ENCODE results near the gene ANKLE2. TPM values are rescaled to one million over a fixed set of nuclear protein-coding genes. Genes with fewer than 3 reads are reported as not detected.

Gene ANKLE2
- total RNA-seq, 1 experiment from 2014 or later: 80.3 TPM

DNA sequence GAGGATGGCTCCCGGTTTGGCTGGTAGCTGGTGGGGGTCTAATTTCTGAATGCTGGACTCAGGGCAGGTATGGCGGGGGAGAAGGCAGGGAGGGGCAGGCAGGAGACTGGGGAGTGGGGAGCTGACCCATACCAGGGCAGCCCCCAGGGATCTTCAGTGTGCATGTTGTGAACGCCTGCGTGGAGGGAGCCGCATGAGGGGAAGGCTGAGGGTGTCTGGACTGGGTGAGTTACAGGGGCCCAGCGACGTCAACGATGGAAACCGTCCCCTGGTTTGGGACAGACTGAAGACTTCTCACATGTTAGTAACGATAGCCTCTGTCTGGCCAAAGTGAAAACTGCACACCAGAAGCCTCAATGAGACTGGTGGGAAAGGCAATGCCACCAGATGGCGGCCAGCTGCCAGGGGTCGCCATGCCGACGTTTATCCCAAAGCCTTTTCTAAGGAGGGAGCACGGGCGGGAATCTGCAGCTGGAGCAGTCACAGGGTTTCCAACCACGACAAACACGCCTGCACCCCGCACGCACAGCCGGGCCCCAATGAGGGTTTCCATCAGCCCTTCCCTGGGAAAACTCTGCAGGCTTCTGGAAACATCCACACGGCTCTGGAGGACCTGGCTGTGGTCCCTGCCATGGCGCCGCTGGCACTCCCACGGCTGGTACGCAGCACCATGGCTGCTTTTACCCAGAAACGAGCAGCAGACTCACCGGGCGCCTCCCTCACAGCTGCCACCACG, 37.0 kb downstream of the ANKLE2 start:
- TF ChIP-seq, protein P1, sequence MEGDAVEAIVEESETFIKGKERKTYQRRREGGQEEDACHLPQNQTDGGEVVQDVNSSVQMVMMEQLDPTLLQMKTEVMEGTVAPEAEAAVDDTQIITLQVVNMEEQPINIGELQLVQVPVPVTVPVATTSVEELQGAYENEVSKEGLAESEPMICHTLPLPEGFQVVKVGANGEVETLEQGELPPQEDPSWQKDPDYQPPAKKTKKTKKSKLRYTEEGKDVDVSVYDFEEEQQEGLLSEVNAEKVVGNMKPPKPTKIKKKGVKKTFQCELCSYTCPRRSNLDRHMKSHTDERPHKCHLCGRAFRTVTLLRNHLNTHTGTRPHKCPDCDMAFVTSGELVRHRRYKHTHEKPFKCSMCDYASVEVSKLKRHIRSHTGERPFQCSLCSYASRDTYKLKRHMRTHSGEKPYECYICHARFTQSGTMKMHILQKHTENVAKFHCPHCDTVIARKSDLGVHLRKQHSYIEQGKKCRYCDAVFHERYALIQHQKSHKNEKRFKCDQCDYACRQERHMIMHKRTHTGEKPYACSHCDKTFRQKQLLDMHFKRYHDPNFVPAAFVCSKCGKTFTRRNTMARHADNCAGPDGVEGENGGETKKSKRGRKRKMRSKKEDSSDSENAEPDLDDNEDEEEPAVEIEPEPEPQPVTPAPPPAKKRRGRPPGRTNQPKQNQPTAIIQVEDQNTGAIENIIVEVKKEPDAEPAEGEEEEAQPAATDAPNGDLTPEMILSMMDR (conservative IDR thresholded peaks at IDR 0.05): no peak
- H3K14ac ChIP-seq (ENCODE audit: insufficient read depth, low read length): no peak overlapping the region
- no peaks in the 10 kb centered on the region for H3K27me3 ChIP-seq (ENCODE audit: insufficient read depth, low read length)
- H4K20me1 ChIP-seq (ENCODE audit: control insufficient read depth, insufficient read depth, insufficient read length): no peaks in the 10 kb centered on the region
- H3T11ph ChIP-seq (ENCODE audit: low read length): no peak overlapping the region
- no peaks in the 10 kb centered on the region for H3K79me2 ChIP-seq (ENCODE audit: insufficient read depth, low read length)
- no peaks in the 10 kb centered on the region for H3K79me1 ChIP-seq (ENCODE audit: insufficient read depth, low read depth, low read length, poor library complexity, severe bottlenecking)
- H3K27ac Mint-ChIP-seq: peak overlapping the region; percentile 68 to 82 (median 79); a peak in 4 of 7 replicates
- H2BK15ac ChIP-seq (ENCODE audit: low read depth, low read length): no peak overlapping the region
- H3K36me3 Mint-ChIP-seq (ENCODE audit: insufficient read depth in 1 of 3, low read depth in 3 of 3): peaks cover 55 to 93% (median 76%) of the 10 kb centered on the region in 3 experiments
- H2BK20ac ChIP-seq (ENCODE audit: low read depth, low read length, poor library complexity, severe bottlenecking): no peak overlapping the region
- no peak for DNase-seq
- H2BK120ac ChIP-seq (ENCODE audit: low read depth, low read length, poor library complexity, severe bottlenecking): no peak overlapping the region
- no peaks in the 10 kb centered on the region for H3K4me1 ChIP-seq (ENCODE audit: insufficient read depth, low read length)
- peaks cover 5 to 9% of the 10 kb centered on the region in 2 experiments for H3K9me3 Mint-ChIP-seq
- H3K4me3 Mint-ChIP-seq: no peak overlapping the region
- H3K4ac ChIP-seq (ENCODE audit: low read depth, low read length): no peak overlapping the region
- H4K8ac ChIP-seq (replicated peaks; ENCODE audit: insufficient read length, low read depth, low read length): no peak overlapping the region
- no peak overlapping the region for H4K5ac ChIP-seq (ENCODE audit: insufficient read length, low read depth, low read length)
- H2BK5ac ChIP-seq (ENCODE audit: insufficient read length, low read length): no peak overlapping the region
- H3K27ac ChIP-seq (ENCODE audit: insufficient read length, low read depth, low read length): no peak overlapping the region
- no peak overlapping the region for H3K23ac ChIP-seq (ENCODE audit: insufficient read length, low read depth, low read length)
- H3K4me1 Mint-ChIP-seq: no peaks in the 10 kb centered on the region
- WGBS (ENCODE audit: extremely low coverage, insufficient read length, low lambda C conversion rate): no CpG with 5 or more reads among the region's 30 CpGs
- no peaks in the 10 kb centered on the region for H3K23me2 ChIP-seq (ENCODE audit: insufficient read length, low read depth, low read length, poor library complexity, severe bottlenecking)
- no peak overlapping the region for H3K56ac ChIP-seq (ENCODE audit: insufficient read length, low read depth, low read length)
- H3K4me2 ChIP-seq (ENCODE audit: insufficient read depth, insufficient read length, low read length): no peak overlapping the region
- H2AK5ac ChIP-seq (ENCODE audit: insufficient read length, low read length): no peak overlapping the region
- H4K91ac ChIP-seq (ENCODE audit: insufficient read length, low read depth, low read length): no peak overlapping the region
- no peak overlapping the region for H3K9ac ChIP-seq (ENCODE audit: extremely low read depth, insufficient read length, low read length)
- H3K18ac ChIP-seq (ENCODE audit: insufficient read length, low read depth, low read length): no peak overlapping the region
- no peak overlapping the region for H2BK12ac ChIP-seq (ENCODE audit: insufficient read length, low read depth, low read length)
- no peaks in the 10 kb centered on the region for H3K9me3 ChIP-seq (ENCODE audit: control insufficient read depth, low read depth, low read length)
- no peak overlapping the region for H2AFZ ChIP-seq (ENCODE audit: low read length)
- H3K27me3 Mint-ChIP-seq (ENCODE audit: low read depth): no peaks in the 10 kb centered on the region; the same call in 1 of the 2 replicates
